GF-D8 (cell line): ENCODE results near the gene STXBP4.
A peak's percentile ranks its signal among the peaks of the same experiment; 100 is the strongest.

Source experiments
- DNase-seq: peaks from one replicate; lab custom pipeline; 2025; lab: John Stamatoyannopoulos, UW

The STXBP4 gene

GRCh38 chr17:54968262-54968987 lies at the start of gene STXBP4, which contains the start of gene COX11:
STXBP4 (plus strand) TSS chr17:54968765; CDS start chr17:54986220, 17,455 bp downstream.
COX11 (minus strand) TSS chr17:54968654; CDS start chr17:54968646, 8 bp downstream.
- peak; percentile 94 for DNase-seq

- DNase-seq: no peak
Measured at GRCh38 chr17:54919425-54919824, 49.1 kb upstream of the STXBP4 start.

GRCh38 chr17:54920819-54921218 lies 47.7 kb upstream of the STXBP4 start:
- DNase-seq: no peak

- no peak for DNase-seq
Measured at GRCh38 chr17:54924405-54924804, 44.2 kb upstream of the STXBP4 start.

- no peak for DNase-seq
Measured at GRCh38 chr17:54927525-54927924, 41.0 kb upstream of the STXBP4 start.

- no peak for DNase-seq
Measured at GRCh38 chr17:54932711-54933110, 35.9 kb upstream of the STXBP4 start.

GRCh38 chr17:54933921-54934320 lies 34.6 kb upstream of the STXBP4 start:
- DNase-seq: no peak

- DNase-seq: no peak
Measured at GRCh38 chr17:54935471-54935870, 33.1 kb upstream of the STXBP4 start.

- no peak for DNase-seq
Measured at GRCh38 chr17:54937018-54937417, 31.5 kb upstream of the STXBP4 start.

GRCh38 chr17:54937426-54937825 lies 31.1 kb upstream of the STXBP4 start:
- no peak for DNase-seq

- DNase-seq: no peak
Measured at GRCh38 chr17:54941285-54941684, 27.3 kb upstream of the STXBP4 start.

- no peak for DNase-seq
Measured at GRCh38 chr17:54944796-54945195, 23.8 kb upstream of the STXBP4 start.

- no peak for DNase-seq
Measured at GRCh38 chr17:54945231-54945630, 23.3 kb upstream of the STXBP4 start.

- no peak for DNase-seq
Measured at GRCh38 chr17:54945671-54946070, 22.9 kb upstream of the STXBP4 start.

GRCh38 chr17:54947396-54947795 lies 21.2 kb upstream of the STXBP4 start:
- DNase-seq: no peak

GRCh38 chr17:54948380-54948779 lies 20.2 kb upstream of the STXBP4 start:
- DNase-seq: no peak

- DNase-seq: no peak
Measured at GRCh38 chr17:54950116-54950515, 18.4 kb upstream of the STXBP4 start.

GRCh38 chr17:54951286-54951685 lies 17.3 kb upstream of the STXBP4 start:
- no peak for DNase-seq

- no peak for DNase-seq
Measured at GRCh38 chr17:54956791-54957190, 11.8 kb upstream of the STXBP4 start.

- DNase-seq: no peak
Measured at GRCh38 chr17:54967621-54968261, 824 bp upstream of the STXBP4 start.

GRCh38 chr17:54968988-54969332 lies 395 bp downstream of the STXBP4 start:
- no peak for DNase-seq

- DNase-seq: no peak
Measured at GRCh38 chr17:54969658-54970572, 1.4 kb downstream of the STXBP4 start.

GRCh38 chr17:54971147-54971546 lies 2.6 kb downstream of the STXBP4 start:
- no peak for DNase-seq
